ENCODE data around the gene ZNF579. TPM values are rescaled to one million over a fixed set of nuclear protein-coding genes. Genes with fewer than 3 reads are reported as not detected.

The ZNF579 gene
- total RNA-seq, 1 experiment from 2014 or later, result 49.0 TPM

GRCh38 chr19:55605207-55605636, 24.6 kb upstream of the ZNF579 start:
- peaks cover 34% of the 10 kb centered on the region for H4K20me1 ChIP-seq (ENCODE audit: insufficient read depth)
- intact Hi-C loops (cut with micrococcal nuclease; ENCODE audit: unreplicated experiment), result loop anchor here (1.0 to 2.0 kb wide), 4 partner anchors 18 to 128 kb away; partner anchors contain the start of genes ZNF628 and ZNF784
- H2AFZ ChIP-seq, result peak overlapping the region; percentile 71
- peak overlapping the region; percentile 66 for H3K27ac ChIP-seq
- H3K4me3 ChIP-seq, result peak overlapping the region; percentile 79
- peaks cover 12% of the 10 kb centered on the region; the same call in 1 of the 2 replicates for H3K36me3 ChIP-seq (ENCODE audit: low read depth)
- no peaks in the 10 kb centered on the region for H3K27me3 ChIP-seq (ENCODE audit: insufficient read depth, low read depth)
- CTCF ChIA-PET, result interaction anchor here (0.6 to 0.7 kb wide), 3 partner anchors 22 to 1125 kb away, joined by 3 to 4 read pairs (median 3); no protein-coding TSS in a partner anchor
- H3K4me1 ChIP-seq (replicated peaks; ENCODE audit: insufficient read depth), result peaks cover 29% of the 10 kb centered on the region
- H3K9me2 ChIP-seq (ENCODE audit: insufficient read depth), result no peaks in the 10 kb centered on the region
- peaks cover 51% of the 10 kb centered on the region for H3K79me2 ChIP-seq (ENCODE audit: low read depth)
- TF ChIP-seq CTCF (conservative IDR thresholded peaks at IDR 0.05) (no peak), EZH2 (IDR thresholded peaks at IDR 0.05; ENCODE audit: low read depth) (no peak)
- H3F3A ChIP-seq (ENCODE audit: insufficient read depth, low read depth), result peaks cover 46% of the 10 kb centered on the region
- BruUV-seq (replicated peaks), result no TSS peak
- POLR2A ChIA-PET (ENCODE audit: unreplicated experiment), result interaction anchor here (0.5 to 1.1 kb wide), 7 partner anchors 11 to 1468 kb away, joined by 3 to 14 read pairs (median 5); partner anchors contain the start of genes CNOT3, HSPBP1, ISOC2 and ZNF628
- DNase-seq, result peak; percentile 93 to 100
- H3K4me2 ChIP-seq, result peak overlapping the region; percentile 93
- H3K9me3 ChIP-seq (ENCODE audit: insufficient read depth, low read depth), result no peaks in the 10 kb centered on the region

GRCh38 chr19:55603581-55604292, 23.1 kb upstream of the ZNF579 start:
- Histone ChIP-seq H3K4me3 (peak overlapping the region; percentile 79; the same call in 1 of the 2 replicates), H3K27me3 (ENCODE audit: insufficient read depth, low read depth) (no peaks in the 10 kb centered on the region), H3K9me3 (ENCODE audit: insufficient read depth, low read depth) (no peaks in the 10 kb centered on the region), H3K79me2 (ENCODE audit: low read depth) (peaks cover 43% of the 10 kb centered on the region), H3K4me2 (peak overlapping the region; percentile 93), H2AFZ (peak overlapping the region; percentile 71; the same call in 1 of the 2 replicates), H3F3A (ENCODE audit: insufficient read depth, low read depth) (peaks cover 39% of the 10 kb centered on the region), H3K36me3 (ENCODE audit: low read depth) (peaks cover 4% of the 10 kb centered on the region; the same call in 1 of the 2 replicates), H3K27ac (peak overlapping the region; percentile 66), H4K20me1 (ENCODE audit: insufficient read depth) (peaks cover 24% of the 10 kb centered on the region), H3K4me1 (replicated peaks; ENCODE audit: insufficient read depth) (peaks cover 29% of the 10 kb centered on the region), H3K9me2 (ENCODE audit: insufficient read depth) (no peaks in the 10 kb centered on the region)
- TF ChIP-seq EZH2 (IDR thresholded peaks at IDR 0.05; ENCODE audit: low read depth), result no peak
- POLR2A ChIA-PET (ENCODE audit: unreplicated experiment), result interaction anchor here (0.7 to 1.1 kb wide), 3 partner anchors 94 to 142 kb away, joined by 4 to 8 read pairs (median 5); partner anchors contain the start of gene ISOC2
- BruUV-seq (replicated peaks), result no TSS peak
- peak in 1 of 2 experiments; percentile 28 for DNase-seq
- CTCF ChIA-PET, result interaction anchor here (0.6 kb wide), 1 partner anchor 50 kb away, joined by 4 read pairs; no protein-coding TSS in a partner anchor
- intact Hi-C loops (cut with micrococcal nuclease; ENCODE audit: unreplicated experiment), result loop anchor here (2.0 kb wide), 1 partner anchor 127 kb away; the partner anchor contains the start of gene ZNF628

- BruUV-seq (replicated peaks), result no TSS peak
- no peak overlapping the region for H3K27ac ChIP-seq
- H3K36me3 ChIP-seq (ENCODE audit: low read depth), result no peaks in the 10 kb centered on the region
- TF ChIP-seq CTCF (conservative IDR thresholded peaks at IDR 0.05), result no peak
- TF ChIP-seq EZH2 (IDR thresholded peaks at IDR 0.05; ENCODE audit: low read depth), result no peak
- peaks cover 18% of the 10 kb centered on the region for H4K20me1 ChIP-seq (ENCODE audit: insufficient read depth)
- H3K79me2 ChIP-seq (ENCODE audit: low read depth), result peaks cover 38% of the 10 kb centered on the region
- H3K4me1 ChIP-seq (replicated peaks; ENCODE audit: insufficient read depth), result peaks cover 29% of the 10 kb centered on the region
- H3K9me3 ChIP-seq (ENCODE audit: insufficient read depth, low read depth), result no peaks in the 10 kb centered on the region
- ChIA-PET POLR2A (ENCODE audit: unreplicated experiment) (interaction anchor here (0.7 kb wide), 1 partner anchor 95 kb away, joined by 8 read pairs; no protein-coding TSS in a partner anchor), CTCF (interaction anchor here (0.6 kb wide), 1 partner anchor 50 kb away, joined by 4 read pairs; no protein-coding TSS in a partner anchor)
- peaks cover 45% of the 10 kb centered on the region for H3F3A ChIP-seq (ENCODE audit: insufficient read depth, low read depth)
- H2AFZ ChIP-seq, result no peak overlapping the region
- H3K4me2 ChIP-seq, result no peak overlapping the region
- no peaks in the 10 kb centered on the region for H3K9me2 ChIP-seq (ENCODE audit: insufficient read depth)
- H3K4me3 ChIP-seq, result no peak overlapping the region
- intact Hi-C loops (cut with micrococcal nuclease; ENCODE audit: unreplicated experiment), result no loop called here
- no peak for DNase-seq
- H3K27me3 ChIP-seq (ENCODE audit: insufficient read depth, low read depth), result no peaks in the 10 kb centered on the region
Measured at GRCh38 chr19:55603115-55603514, 22.5 kb upstream of the ZNF579 start.

Measured in PC-9 (cell line).